Measurements from ENCODE around the gene P2RY8.

DNA sequence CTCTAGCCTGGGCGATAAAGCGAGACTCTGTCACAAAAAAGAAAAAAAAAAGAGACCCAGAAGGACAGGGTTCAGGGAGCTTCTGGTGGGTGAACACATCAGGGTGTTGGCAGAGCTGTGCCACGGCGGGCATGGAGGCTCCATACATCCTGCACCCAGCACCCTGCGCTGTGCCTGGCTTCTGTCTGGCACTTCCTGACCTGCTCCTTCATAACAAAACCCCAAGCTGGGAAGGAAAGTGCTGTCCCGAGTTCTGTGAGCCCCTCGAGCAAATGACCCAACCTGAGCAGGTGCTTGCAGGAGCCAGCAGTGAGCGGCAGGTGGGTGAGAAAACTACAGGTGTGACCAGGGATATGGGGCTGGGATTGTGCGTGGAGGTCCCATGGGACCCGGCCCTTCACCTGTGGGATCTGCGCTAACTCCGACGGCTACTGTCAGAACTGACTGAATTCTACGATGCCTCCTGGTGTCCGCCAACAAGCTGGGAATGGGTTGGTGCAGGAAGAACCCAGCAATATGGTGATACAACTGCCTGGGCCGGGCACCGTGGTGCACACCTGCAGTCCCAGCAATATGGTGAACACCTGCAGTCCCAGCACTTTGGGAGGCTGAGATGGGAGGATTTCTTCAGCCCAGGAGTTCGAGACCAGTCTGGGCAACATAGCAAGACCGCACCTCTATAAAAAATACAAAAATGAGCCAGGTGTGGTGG, 103.2 kb downstream of the P2RY8 start:
- no peak for TF ChIP-seq POLR2A (IDR thresholded peaks at IDR 0.05)
- no peak for TF ChIP-seq POLR2AphosphoS5 (IDR thresholded peaks at IDR 0.05)

All from upper lobe of left lung (tissue), 4 donors.